ENCODE results near the gene DEFB127. TPM values are rescaled to one million over a fixed set of nuclear protein-coding genes. Genes with fewer than 3 reads are reported as not detected.

DEFB127 gene
- total RNA-seq, 2 donors from 2014 or later, result not detected

- H3K4me3 ChIP-seq, result no peak within 1 kb of the TSS
- H3K9me3 ChIP-seq, result no peaks in the 10 kb centered on the region
- no peaks in the 10 kb centered on the region for H3K36me3 ChIP-seq
- no peak for TF ChIP-seq CTCF (IDR thresholded peaks at IDR 0.05)
- ATAC-seq (ENCODE audit: insufficient number of reproducible peaks, low FRiP score, low read depth), result no peak
- H3K27ac ChIP-seq, result no peak within 1 kb of the TSS
- DNase-seq (ENCODE audit: low spot score), result no peak
- H3K4me1 ChIP-seq (ENCODE audit: control insufficient read depth in 1 of 2, low read depth in 2 of 2), result no peaks in the 10 kb centered on the region
- H3K27me3 ChIP-seq (replicated peaks; ENCODE audit: insufficient read depth), result no peaks in the 10 kb centered on the region
Measured at GRCh38 chr20:142290-142689, 15.0 kb upstream of the DEFB127 start, which contains the start of gene DEFB126. Gene DEFB126 (plus strand): TSS chr20:142590. CDS start chr20:142629, 39 bp downstream.

GRCh38 chr20:145877-146276 is 11.4 kb upstream of the DEFB127 start:
- ATAC-seq (ENCODE audit: insufficient number of reproducible peaks, low FRiP score, low read depth) (no peak), DNase-seq (ENCODE audit: low spot score) (no peak)
- Histone ChIP-seq H3K9me3 (no peaks in the 10 kb centered on the region), H3K4me1 (ENCODE audit: control insufficient read depth in 1 of 2, low read depth in 2 of 2) (no peaks in the 10 kb centered on the region), H3K36me3 (no peaks in the 10 kb centered on the region), H3K27me3 (replicated peaks; ENCODE audit: insufficient read depth) (no peaks in the 10 kb centered on the region), H3K27ac (no peak overlapping the region), H3K4me3 (no peak overlapping the region)
- TF ChIP-seq CTCF (IDR thresholded peaks at IDR 0.05), result no peak

GRCh38 chr20:152131-152530 is 5.1 kb upstream of the DEFB127 start:
- Histone ChIP-seq H3K27me3 (replicated peaks; ENCODE audit: insufficient read depth) (no peaks in the 10 kb centered on the region), H3K36me3 (no peaks in the 10 kb centered on the region), H3K9me3 (no peaks in the 10 kb centered on the region), H3K27ac (no peak overlapping the region), H3K4me1 (ENCODE audit: control insufficient read depth in 1 of 2, low read depth in 2 of 2) (no peaks in the 10 kb centered on the region), H3K4me3 (no peak overlapping the region)
- TF ChIP-seq CTCF (IDR thresholded peaks at IDR 0.05), result no peak
- ATAC-seq (ENCODE audit: insufficient number of reproducible peaks, low FRiP score, low read depth) (no peak), DNase-seq (ENCODE audit: low spot score) (no peak)

- no peak overlapping the region for H3K4me3 ChIP-seq
- H3K4me1 ChIP-seq (ENCODE audit: control insufficient read depth in 1 of 2, low read depth in 2 of 2), result no peaks in the 10 kb centered on the region
- TF ChIP-seq CTCF (IDR thresholded peaks at IDR 0.05), result no peak
- no peaks in the 10 kb centered on the region for H3K27me3 ChIP-seq (replicated peaks; ENCODE audit: insufficient read depth)
- H3K9me3 ChIP-seq, result no peaks in the 10 kb centered on the region
- DNase-seq (ENCODE audit: low spot score), result no peak
- no peak overlapping the region for H3K27ac ChIP-seq
- no peaks in the 10 kb centered on the region for H3K36me3 ChIP-seq
- ATAC-seq (ENCODE audit: insufficient number of reproducible peaks, low FRiP score, low read depth), result no peak
Measured at GRCh38 chr20:164618-165017, 7.4 kb downstream of the DEFB127 start.

- no peak for DNase-seq (ENCODE audit: low spot score)
- Histone ChIP-seq H3K4me3 (no peak overlapping the region), H3K27ac (no peak overlapping the region), H3K27me3 (replicated peaks; ENCODE audit: insufficient read depth) (no peaks in the 10 kb centered on the region), H3K36me3 (no peaks in the 10 kb centered on the region), H3K4me1 (ENCODE audit: control insufficient read depth in 1 of 2, low read depth in 2 of 2) (no peaks in the 10 kb centered on the region), H3K9me3 (no peaks in the 10 kb centered on the region)
- ATAC-seq (ENCODE audit: insufficient number of reproducible peaks, low FRiP score, low read depth), result no peak
- no peak for TF ChIP-seq CTCF (IDR thresholded peaks at IDR 0.05)
Measured at GRCh38 chr20:168876-169275, 11.6 kb downstream of the DEFB127 start.

Data from thoracic aorta (tissue), 2 donors.